ENCODE results near the gene GRIK2. TPM values are rescaled to one million over a fixed set of nuclear protein-coding genes. Genes with fewer than 3 reads are reported as not detected.

Gene GRIK2
- total RNA-seq = 0.38 and 1.1 TPM in 2 replicates

DNA sequence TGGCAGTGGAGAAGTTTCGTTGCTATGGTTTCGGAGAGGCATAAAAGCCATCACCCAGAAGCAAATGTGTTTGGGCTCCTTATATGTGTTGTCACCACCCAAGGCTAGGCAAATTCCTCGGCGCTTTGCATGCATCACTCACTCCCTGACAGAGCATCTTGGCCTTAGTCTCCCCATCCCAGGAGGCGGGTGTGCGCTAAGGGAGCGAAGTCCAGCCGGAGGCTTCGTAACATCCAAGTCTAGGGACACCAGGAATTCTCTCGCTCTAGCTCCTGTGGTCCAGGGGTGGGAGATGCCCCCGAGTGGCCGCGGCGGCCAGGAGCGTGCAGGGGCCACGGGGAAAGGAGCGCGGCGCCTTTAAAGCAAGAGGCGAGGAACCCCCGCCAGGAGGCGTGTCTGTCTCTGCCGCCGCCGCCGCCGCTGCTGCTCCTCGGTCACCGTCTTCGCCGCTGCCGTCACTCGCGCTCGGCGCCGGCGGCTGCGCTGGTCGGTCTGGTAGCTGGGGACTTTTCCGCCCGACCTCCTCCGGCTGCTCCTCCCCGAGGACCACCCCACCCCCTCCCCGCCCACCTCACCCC, at the start of gene GRIK2:
TSS of gene GRIK2 (plus strand) at position 458 of the 578 bp plus-strand sequence.

